Left ventricle myocardium inferior (tissue), 1 donor: ENCODE measurements around the gene GPX6. TPM values are rescaled to one million over a fixed set of nuclear protein-coding genes. Genes with fewer than 3 reads are reported as not detected.

Experiments
- DNase-seq: peaks from one replicate; pipeline ENCODE4 v3.0.0-alpha.2; 2020
- H3K27ac ChIP-seq: fragments of 200-600 bp; replicated peaks from 2 replicates; pipeline ENCODE4 v1.8.0; 2021
- H3K27me3 ChIP-seq: fragments of 200-600 bp; 2 replicates; pipeline ENCODE4 v1.8.0; 2021; ENCODE audit warnings: low read depth
- H3K36me3 ChIP-seq: fragments of 200-600 bp; 2 replicates; pipeline ENCODE4 v1.8.0; 2021
- H3K4me1 ChIP-seq: fragments of 200-600 bp; 2 replicates; pipeline ENCODE4 v1.8.0; 2021
- H3K4me3 ChIP-seq: fragments of 200-600 bp; 2 replicates; pipeline ENCODE4 v1.8.0; 2021; ENCODE audit warnings: mild to moderate bottlenecking, moderate library complexity
- H3K9me3 ChIP-seq: fragments of 200-600 bp; replicated peaks from 2 replicates; pipeline ENCODE4 v1.8.0; 2021
- CTCF ChIP-seq: fragments of 200-600 bp; IDR thresholded peaks from 2 replicates; pipeline ENCODE4 v1.8.0; 2021; ENCODE audit warnings: antibody characterized with exemption, mild to moderate bottlenecking, borderline replicate concordance
- intact Hi-C: fragments of 100-400 bp; cut with micrococcal nuclease; formaldehyde crosslinking; loops from one replicate; pipeline ENCODE4 v1.11.0; 2022
- total RNA-seq: library from RNA; stranded (reverse); fragmentation: NEBNext Ultra II Directional; extraction: Animal tissue kit (Norgen Biotek cat#: 25700); gene quantifications from one replicate; pipeline ENCODE4 v1.2.1, GENCODE V29; 2021
- donor health status: DM: no; HTN: yes; CAD: no; lungs with severe emphysema.

GPX6 gene
- total RNA-seq, 1 donor from 2014 or later = not detected

DNA sequence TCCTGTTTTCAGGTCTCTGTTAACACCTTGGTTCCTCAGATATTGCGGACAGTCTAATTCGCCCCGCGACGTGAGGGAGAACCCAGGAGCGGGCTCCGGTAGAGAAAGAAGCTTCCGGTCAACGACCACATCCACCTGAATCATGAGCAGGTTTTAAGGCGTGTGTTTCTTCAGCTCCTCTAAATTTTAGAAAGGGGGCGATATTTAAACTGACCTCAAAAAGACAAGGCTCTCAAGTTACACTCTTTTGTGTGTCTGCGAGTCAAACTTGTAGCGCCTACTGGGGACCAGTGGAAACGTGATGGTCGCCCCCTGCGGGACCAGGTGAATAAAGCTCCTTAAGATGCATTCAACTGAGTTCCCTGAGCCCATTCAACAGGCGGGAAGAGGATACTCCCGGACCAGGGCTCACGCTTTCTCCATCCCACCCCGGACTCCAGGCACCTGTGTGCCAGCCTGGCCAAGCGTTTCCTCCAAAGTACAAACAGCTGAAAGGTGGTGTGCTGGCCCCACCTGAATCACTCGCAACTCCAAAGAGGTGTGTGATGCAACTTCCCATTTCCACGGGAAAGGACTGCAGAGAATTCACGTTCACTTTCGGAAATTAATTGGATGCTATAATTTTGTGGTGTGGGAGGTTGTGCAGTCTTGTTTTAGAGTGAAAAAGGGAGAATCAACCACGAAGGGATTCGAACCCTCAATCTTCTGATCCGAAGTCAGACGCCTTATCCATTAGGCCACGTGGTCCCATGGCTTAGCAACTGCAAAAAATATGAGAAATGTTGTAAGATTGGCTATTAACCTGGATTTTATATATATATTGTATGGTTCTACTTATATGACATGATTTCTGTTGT is 27.1 kb upstream of the GPX6 start:
- H3K27ac ChIP-seq = no peak overlapping the region
- no peaks in the 10 kb centered on the region for H3K4me1 ChIP-seq
- no peaks in the 10 kb centered on the region for H3K36me3 ChIP-seq
- H3K4me3 ChIP-seq = peak overlapping the region; percentile 24
- peaks cover 95% of the 10 kb centered on the region for H3K27me3 ChIP-seq
- intact Hi-C loops = no loop called here
- peaks cover under 1% of the 10 kb centered on the region for H3K9me3 ChIP-seq
- TF ChIP-seq CTCF = peak; percentile 14
- DNase-seq = no peak

DNA sequence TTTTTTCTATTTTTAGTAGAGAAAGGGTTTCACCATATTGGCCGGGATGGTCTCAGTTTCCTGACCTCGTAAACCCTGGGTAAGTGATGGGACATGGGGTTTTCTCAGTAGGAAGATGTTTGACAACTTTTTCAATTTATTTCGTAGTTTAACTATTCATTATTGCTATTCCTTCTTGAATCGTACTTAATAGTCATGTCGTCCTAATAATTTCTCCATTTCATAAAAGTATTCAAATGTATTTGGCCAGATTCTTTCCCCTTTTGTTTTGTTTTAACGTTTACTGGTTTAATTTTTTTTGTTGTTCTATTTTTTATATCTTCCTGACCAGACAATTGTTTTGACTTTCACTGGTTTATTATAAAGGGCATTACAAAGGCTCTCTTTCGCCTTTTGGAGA is 26.4 kb upstream of the GPX6 start:
- no peak for DNase-seq
- Histone ChIP-seq H3K4me1 (no peaks in the 10 kb centered on the region), H3K9me3 (no peaks in the 10 kb centered on the region), H3K27ac (no peak overlapping the region), H3K4me3 (peak overlapping the region; percentile 24), H3K27me3 (peaks cover 95% of the 10 kb centered on the region), H3K36me3 (no peaks in the 10 kb centered on the region)
- intact Hi-C loops = no loop called here
- no peak for TF ChIP-seq CTCF

GRCh38 chr6:28537509-28538140 is 22.0 kb upstream of the GPX6 start:
- Histone ChIP-seq H3K4me3 (no peak overlapping the region), H3K4me1 (no peaks in the 10 kb centered on the region), H3K27ac (no peak overlapping the region), H3K27me3 (peaks cover 98% of the 10 kb centered on the region), H3K36me3 (no peaks in the 10 kb centered on the region), H3K9me3 (no peaks in the 10 kb centered on the region)
- DNase-seq = no peak
- intact Hi-C loops = no loop called here
- no peak for TF ChIP-seq CTCF

- intact Hi-C loops = no loop called here
- no peak overlapping the region for H3K27ac ChIP-seq
- H3K4me3 ChIP-seq = no peak overlapping the region
- H3K36me3 ChIP-seq = no peaks in the 10 kb centered on the region
- no peaks in the 10 kb centered on the region for H3K9me3 ChIP-seq
- no peak for TF ChIP-seq CTCF
- no peak for DNase-seq
- peaks cover 98% of the 10 kb centered on the region for H3K27me3 ChIP-seq
- no peaks in the 10 kb centered on the region for H3K4me1 ChIP-seq
Observed at GRCh38 chr6:28537065-28537464, 21.5 kb upstream of the GPX6 start.

DNA sequence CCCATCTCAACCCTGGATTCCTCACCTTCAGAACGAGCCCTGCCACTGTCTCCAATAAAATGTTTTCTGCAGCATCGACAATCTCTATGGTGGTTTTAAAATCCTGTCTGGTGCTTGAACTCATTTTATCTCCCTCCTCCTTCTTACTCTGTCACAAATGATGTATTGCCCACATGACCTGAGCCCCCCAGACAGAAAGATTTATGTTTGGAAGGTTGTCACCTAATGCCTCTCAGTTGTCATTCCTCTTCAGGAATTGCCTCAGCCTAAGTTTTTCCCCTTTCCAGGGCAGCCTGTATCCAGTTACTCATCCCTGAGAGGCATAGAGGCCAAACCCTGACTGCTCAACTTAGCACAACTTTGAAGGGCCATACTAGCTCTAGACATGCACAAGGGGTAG is 19.3 kb upstream of the GPX6 start:
- TF ChIP-seq CTCF = no peak
- Histone ChIP-seq H3K4me1 (no peaks in the 10 kb centered on the region), H3K27ac (no peak overlapping the region), H3K27me3 (peaks cover 96% of the 10 kb centered on the region), H3K9me3 (no peaks in the 10 kb centered on the region), H3K36me3 (no peaks in the 10 kb centered on the region), H3K4me3 (no peak overlapping the region)
- no peak for DNase-seq
- intact Hi-C loops = no loop called here
